Ascending aorta (tissue), 2 donors: ENCODE results near the gene PYM1. TPM values are rescaled to one million over a fixed set of nuclear protein-coding genes. Genes with fewer than 3 reads are reported as not detected.
"Not testable (repeated sequence)": the region's sequence is repeated elsewhere in the genome, so short reads cannot be mapped to it uniquely, and the experiment has no call there.

Source experiments
- DNase-seq, 2 donors: peaks; one replicate each; pipeline ENCODE4 v3.0.0-alpha.2; 2019; ENCODE audit warnings: low spot score in 2 of 2
- H3K27ac ChIP-seq, 2 donors: fragments of 200-600 bp; sonication (generic); one replicate each; pipeline ENCODE4 v1.5.1; 2016 to 2017; ENCODE audit warnings: mild to moderate bottlenecking in 1 of 2
- H3K27me3 ChIP-seq: fragments of 200-600 bp; sonication (generic); one replicate; pipeline ENCODE4 v1.5.1; 2017
- H3K36me3 ChIP-seq, 2 donors: fragments of 200-600 bp; sonication (generic); one replicate each; pipeline ENCODE4 v1.5.1; 2016
- H3K4me1 ChIP-seq, 2 donors: fragments of 200-600 bp; sonication (generic); one replicate each; pipeline ENCODE4 v1.5.1; 2016 to 2017; ENCODE audit warnings: mild to moderate bottlenecking in 1 of 2
- H3K4me3 ChIP-seq, 2 donors: fragments of 200-600 bp; sonication (generic); one replicate each; pipeline ENCODE4 v1.5.1; 2016 to 2017; ENCODE audit warnings: mild to moderate bottlenecking in 1 of 2
- H3K9me3 ChIP-seq, 2 donors: fragments of 200-600 bp; sonication (generic); one replicate each; pipeline ENCODE4 v1.5.1; 2016
- intact Hi-C: fragments of 100-400 bp; cut with DNase I; formaldehyde crosslinking; loops from one replicate; pipeline ENCODE4 v1.15.1; 2023
- total RNA-seq: library from RNA; depleted of rRNA; stranded (reverse); fragments of >200 nt; gene quantifications from one replicate; pipeline ENCODE4 v1.1.0, GENCODE V29; 2016
- TF ChIP-seq, protein P1 (sequence below), 3 experiments: fragments of 200-600 bp in 2 of 3; fragments of 450-650 bp in 1 of 3; sonication (generic) in 2 of 3; IDR thresholded peaks; one replicate each; pipeline ENCODE4 v1.5.1; 2016 to 2019; ENCODE audit warnings: antibody characterized with exemption in 3 of 3, mild to moderate bottlenecking in 1 of 3, moderate library complexity in 1 of 3

Gene PYM1
- total RNA-seq, 1 donor from 2014 or later, result 83.7 TPM

DNA sequence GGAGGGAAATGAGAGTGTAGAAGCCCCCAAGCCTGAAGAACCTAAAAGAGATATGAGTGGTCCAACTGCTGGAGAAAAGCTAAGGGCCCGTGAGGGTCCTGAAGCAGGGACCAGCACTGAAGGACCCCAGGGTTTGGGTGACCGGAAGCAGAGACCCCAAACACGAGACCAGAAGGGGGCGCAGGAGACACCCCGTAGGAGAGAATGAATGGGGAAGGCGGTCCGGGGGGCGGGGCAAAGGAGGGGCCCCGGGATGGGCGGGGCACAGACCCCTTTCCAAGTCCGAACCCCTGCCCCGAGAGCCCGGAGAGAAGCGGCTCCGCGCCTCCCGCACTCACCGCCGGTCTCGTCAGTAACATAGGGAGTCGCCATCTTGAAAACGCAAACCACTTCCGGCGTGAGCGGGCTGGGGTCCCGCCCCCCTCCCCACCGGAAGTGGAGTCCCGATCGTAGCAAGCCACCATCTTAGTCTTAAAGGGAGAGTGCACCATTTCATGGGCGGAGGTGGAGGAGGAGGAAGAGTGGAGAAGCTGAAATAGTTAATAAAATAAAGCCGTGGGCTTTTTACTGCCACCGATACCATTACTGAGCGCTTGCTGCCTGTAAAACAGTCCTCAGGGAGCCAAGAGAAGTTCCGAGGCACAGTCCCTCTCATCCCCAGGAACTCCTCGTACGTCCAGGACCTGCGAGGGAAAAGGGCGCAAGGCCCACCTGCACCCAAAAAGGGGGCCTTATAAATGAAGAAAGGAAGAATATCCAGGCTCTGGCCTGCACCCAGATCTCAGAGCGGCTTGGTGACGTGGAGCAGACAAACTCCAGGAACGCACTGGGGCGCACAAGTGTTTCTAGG, 731 bp downstream of the PYM1 start:
- TF ChIP-seq, protein P1, sequence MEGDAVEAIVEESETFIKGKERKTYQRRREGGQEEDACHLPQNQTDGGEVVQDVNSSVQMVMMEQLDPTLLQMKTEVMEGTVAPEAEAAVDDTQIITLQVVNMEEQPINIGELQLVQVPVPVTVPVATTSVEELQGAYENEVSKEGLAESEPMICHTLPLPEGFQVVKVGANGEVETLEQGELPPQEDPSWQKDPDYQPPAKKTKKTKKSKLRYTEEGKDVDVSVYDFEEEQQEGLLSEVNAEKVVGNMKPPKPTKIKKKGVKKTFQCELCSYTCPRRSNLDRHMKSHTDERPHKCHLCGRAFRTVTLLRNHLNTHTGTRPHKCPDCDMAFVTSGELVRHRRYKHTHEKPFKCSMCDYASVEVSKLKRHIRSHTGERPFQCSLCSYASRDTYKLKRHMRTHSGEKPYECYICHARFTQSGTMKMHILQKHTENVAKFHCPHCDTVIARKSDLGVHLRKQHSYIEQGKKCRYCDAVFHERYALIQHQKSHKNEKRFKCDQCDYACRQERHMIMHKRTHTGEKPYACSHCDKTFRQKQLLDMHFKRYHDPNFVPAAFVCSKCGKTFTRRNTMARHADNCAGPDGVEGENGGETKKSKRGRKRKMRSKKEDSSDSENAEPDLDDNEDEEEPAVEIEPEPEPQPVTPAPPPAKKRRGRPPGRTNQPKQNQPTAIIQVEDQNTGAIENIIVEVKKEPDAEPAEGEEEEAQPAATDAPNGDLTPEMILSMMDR (IDR thresholded peaks at IDR 0.05), result peak; percentile 70 to 90 (median 80)
- intact Hi-C loops, result loop anchor here (1.0 to 5.0 kb wide), 5 partner anchors 13 to 185 kb away; partner anchors contain the start of genes DNAJC14, GDF11 and ORMDL2
- H3K4me1 ChIP-seq, result peaks cover 5 to 15% of the 10 kb centered on the region in 2 donors

DNA sequence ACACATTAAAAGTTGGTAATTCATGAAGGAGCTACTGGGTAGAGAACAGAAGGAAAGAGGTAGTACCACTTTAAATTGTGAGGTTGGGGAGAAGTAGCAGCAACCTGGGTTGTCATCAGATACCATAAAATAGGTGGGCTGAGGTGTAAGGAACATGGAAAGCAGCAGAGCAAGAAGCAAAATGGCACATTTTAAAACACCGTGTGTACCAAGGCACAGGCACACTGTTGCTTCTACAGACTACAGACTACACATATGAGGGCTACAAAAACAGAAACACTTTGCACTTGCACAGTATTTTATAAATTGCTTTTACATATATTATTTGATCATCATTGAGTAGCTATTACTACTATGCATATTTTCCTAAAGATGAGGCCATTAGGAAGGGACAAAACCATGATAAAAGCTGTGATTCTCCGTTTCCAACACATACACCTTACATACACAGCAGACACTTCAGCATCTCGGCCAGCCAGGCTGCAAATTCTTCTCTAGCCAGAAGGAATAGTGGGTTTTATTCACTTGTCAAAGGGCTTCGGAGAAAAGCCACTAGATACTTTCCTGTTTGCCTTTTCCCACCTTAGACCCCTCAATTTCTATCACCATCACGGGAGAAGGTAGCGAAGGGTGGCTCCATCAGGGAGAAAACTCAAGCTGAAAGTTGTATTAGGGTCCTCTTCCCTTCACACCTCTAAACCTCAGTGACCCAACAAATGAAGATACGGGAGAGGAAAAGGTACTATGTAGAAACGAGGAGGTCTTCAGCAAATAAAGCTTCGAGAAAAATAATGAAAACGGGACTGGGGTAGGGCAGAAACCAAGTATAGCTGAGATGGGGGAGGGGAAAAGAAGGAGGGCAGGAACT, 1.6 kb downstream of the PYM1 start:
- Histone ChIP-seq H3K4me1 (peaks cover 3 to 15% of the 10 kb centered on the region in 2 donors), H3K36me3 (peaks cover 0 to 5% of the 10 kb centered on the region in 2 donors), H3K27me3 (no peaks in the 10 kb centered on the region), H3K9me3 (no peaks in the 10 kb centered on the region), H3K27ac (peak overlapping the region; percentile 97 to 99), H3K4me3 (peak overlapping the region; percentile 88 to 98)
- no peak for DNase-seq
- intact Hi-C loops, result loop anchor here (1.0 to 5.0 kb wide), 2 partner anchors 14 to 184 kb away; partner anchors contain the start of gene GDF11
- TF ChIP-seq, protein P1 (IDR thresholded peaks at IDR 0.05), result no peak

More for the DNA sequence above, 731 bp downstream of the PYM1 start:
- Histone ChIP-seq H3K4me3 (peak overlapping the region; percentile 88 to 98), H3K9me3 (no peaks in the 10 kb centered on the region), H3K27me3 (no peaks in the 10 kb centered on the region), H3K36me3 (peaks cover 0 to 5% of the 10 kb centered on the region in 2 donors), H3K27ac (peak overlapping the region; percentile 97 to 99)
- DNase-seq, result peak; percentile 78 to 96

DNA sequence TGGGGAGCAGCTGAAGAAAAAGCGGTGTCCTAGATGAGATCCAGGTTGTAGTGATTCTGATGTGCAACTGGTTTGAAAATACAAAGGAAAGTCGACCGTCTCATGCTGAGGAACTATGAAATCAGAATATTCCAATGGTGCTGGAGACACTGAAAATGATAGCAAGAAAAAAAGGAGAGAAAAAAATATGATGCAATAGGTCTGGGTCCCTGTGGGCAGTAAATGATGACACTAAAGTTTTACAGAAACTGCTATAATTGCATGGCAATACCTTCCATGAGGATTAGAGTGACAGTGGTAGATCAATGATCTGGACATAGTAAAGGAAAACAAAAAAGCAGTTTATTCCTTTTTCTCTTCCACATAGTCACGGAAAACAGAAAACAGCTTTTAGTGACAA, 2.3 kb downstream of the PYM1 start:
- no peaks in the 10 kb centered on the region for H3K9me3 ChIP-seq
- H3K36me3 ChIP-seq, result peaks cover 0 to 5% of the 10 kb centered on the region in 2 donors
- no peaks in the 10 kb centered on the region for H3K27me3 ChIP-seq
- intact Hi-C loops, result loop anchor here (5.0 kb wide), 1 partner anchor 183 kb away; the partner anchor contains the start of gene GDF11
- H3K27ac ChIP-seq, result peak overlapping the region in 1 of 2 donors; percentile 14
- H3K4me3 ChIP-seq, result no peak overlapping the region
- TF ChIP-seq, protein P1 (IDR thresholded peaks at IDR 0.05), result no peak
- DNase-seq, result no peak
- H3K4me1 ChIP-seq, result peaks cover 0 to 12% of the 10 kb centered on the region in 2 donors

DNA sequence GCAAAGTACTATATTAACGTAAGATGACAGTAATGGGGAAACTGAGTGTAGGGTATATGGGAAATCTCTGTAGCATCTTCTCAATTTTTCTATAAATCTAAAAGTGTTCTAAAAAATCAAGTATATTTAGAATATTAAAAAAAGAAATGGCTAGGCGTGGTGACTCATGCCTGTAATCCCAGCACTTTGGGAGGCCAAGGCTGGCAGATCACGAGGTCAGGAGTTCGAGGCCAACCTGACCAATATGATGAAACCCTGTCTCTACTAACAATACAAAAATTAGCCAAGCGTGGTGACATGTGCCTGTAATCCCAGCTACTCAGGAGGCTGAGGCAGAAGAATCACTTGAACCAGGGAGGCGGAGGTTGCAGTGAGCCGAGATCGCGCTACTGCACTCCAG, 4.0 kb downstream of the PYM1 start:
- H3K27me3 ChIP-seq, intact Hi-C loops, DNase-seq, H3K27ac ChIP-seq, H3K36me3 ChIP-seq, H3K4me3 ChIP-seq, H3K9me3 ChIP-seq: not testable (repeated sequence)
- H3K4me1 ChIP-seq, result peaks cover 0 to 11% of the 10 kb centered on the region in 2 donors

DNA sequence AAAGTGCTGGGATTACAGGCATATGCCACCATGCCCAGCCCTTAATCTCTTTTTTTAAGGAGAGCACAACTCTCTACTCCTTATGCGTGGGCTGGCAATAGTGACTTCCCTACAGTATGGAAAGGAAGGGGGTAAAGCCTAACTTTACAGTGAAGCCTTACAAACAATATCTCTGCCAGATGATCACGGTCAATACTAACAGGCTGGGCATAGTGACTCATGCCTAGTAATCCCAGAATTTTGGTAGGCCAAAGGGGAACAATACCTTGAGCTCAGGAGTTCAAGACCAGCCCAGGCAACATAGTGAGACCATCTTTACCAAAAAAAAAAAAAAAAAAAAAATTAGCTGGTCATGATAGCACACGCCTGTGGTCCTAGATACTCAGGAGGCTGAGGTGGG, 5.6 kb downstream of the PYM1 start:
- H3K27ac ChIP-seq, result peak overlapping the region; percentile 2 to 61
- H3K4me1 ChIP-seq, result peaks cover 0 to 6% of the 10 kb centered on the region in 2 donors
- TF ChIP-seq, protein P1 (IDR thresholded peaks at IDR 0.05), result no peak
- H3K36me3 ChIP-seq, result peaks cover 0 to 5% of the 10 kb centered on the region in 2 donors
- intact Hi-C loops, result no loop called here
- H3K9me3 ChIP-seq, result no peaks in the 10 kb centered on the region
- H3K27me3 ChIP-seq, result no peaks in the 10 kb centered on the region
- H3K4me3 ChIP-seq, result no peak overlapping the region
- no peak for DNase-seq

DNA sequence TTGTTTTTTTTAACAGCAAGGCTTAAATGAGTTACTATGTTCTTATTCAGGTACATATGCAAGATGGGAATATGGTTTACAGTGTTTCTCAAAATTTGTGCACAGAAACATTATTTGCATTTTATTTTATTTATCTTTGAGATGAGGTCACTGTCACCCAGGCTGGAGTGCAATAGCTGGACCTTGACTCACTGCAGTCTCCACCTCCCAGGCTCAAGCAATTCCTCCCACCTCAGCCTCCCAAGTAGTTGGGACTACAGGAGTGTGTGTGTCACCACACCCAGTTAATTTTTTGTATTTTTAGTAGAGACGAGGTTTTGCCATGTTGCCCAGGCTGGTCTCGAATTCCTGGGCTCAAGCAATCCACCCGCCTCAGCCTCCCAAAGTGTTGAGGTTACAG, 8.7 kb downstream of the PYM1 start:
- H3K27me3 ChIP-seq, DNase-seq, H3K9me3 ChIP-seq, H3K4me1 ChIP-seq, H3K27ac ChIP-seq, H3K4me3 ChIP-seq, H3K36me3 ChIP-seq, intact Hi-C loops: not testable (repeated sequence)
